HG03520 (cell line): ENCODE results near the gene ZKSCAN3.
"Not testable (repeated sequence)": the region's sequence is repeated elsewhere in the genome, so short reads cannot be mapped to it uniquely, and the experiment has no call there.

ENCODE experiments used
- ATAC-seq: cut with Tn5 transposase; IDR thresholded peaks from one replicate; pipeline ENCODE4 v1.9.1; 2021; ENCODE audit warnings: mild to moderate bottlenecking, moderate library complexity; ENCODE audit not compliant: unreplicated experiment

The ZKSCAN3 gene

GRCh38 chr6:28340310-28341095 lies 9.2 kb upstream of the ZKSCAN3 start:
- no peak for ATAC-seq

GRCh38 chr6:28343898-28344677 lies 5.7 kb upstream of the ZKSCAN3 start:
- no peak for ATAC-seq

GRCh38 chr6:28345201-28345600 lies 4.5 kb upstream of the ZKSCAN3 start:
- no peak for ATAC-seq

- ATAC-seq = no peak
Observed at GRCh38 chr6:28347119-28347518, 2.6 kb upstream of the ZKSCAN3 start.

GRCh38 chr6:28349344-28349891 lies 329 bp upstream of the ZKSCAN3 start:
- no peak for ATAC-seq

- ATAC-seq = no peak
Observed at GRCh38 chr6:28351087-28351486, 1.3 kb downstream of the ZKSCAN3 start.

- ATAC-seq = no peak
Observed at GRCh38 chr6:28351493-28351925, 1.8 kb downstream of the ZKSCAN3 start.

- no peak for ATAC-seq
Observed at GRCh38 chr6:28353356-28353755, 3.6 kb downstream of the ZKSCAN3 start.

- ATAC-seq = no peak
Observed at GRCh38 chr6:28353981-28354676, 4.4 kb downstream of the ZKSCAN3 start.

GRCh38 chr6:28354688-28355554 lies 5.2 kb downstream of the ZKSCAN3 start:
- no peak for ATAC-seq

- ATAC-seq = no peak
Observed at GRCh38 chr6:28355743-28356665, 6.3 kb downstream of the ZKSCAN3 start.

- no peak for ATAC-seq
Observed at GRCh38 chr6:28356666-28357020, 6.9 kb downstream of the ZKSCAN3 start.

- no peak for ATAC-seq
Observed at GRCh38 chr6:28357036-28357435, 7.3 kb downstream of the ZKSCAN3 start.

- ATAC-seq = not testable (repeated sequence)
Observed at GRCh38 chr6:28359562-28359961, 9.8 kb downstream of the ZKSCAN3 start.

GRCh38 chr6:28360961-28361360 lies 11.2 kb downstream of the ZKSCAN3 start:
- ATAC-seq = no peak

GRCh38 chr6:28365590-28365989 lies 15.8 kb downstream of the ZKSCAN3 start:
- ATAC-seq = not testable (repeated sequence)

- ATAC-seq = peak; percentile 72
Observed at GRCh38 chr6:28368522-28368921, 18.8 kb downstream of the ZKSCAN3 start.

GRCh38 chr6:28369463-28369862 lies 19.7 kb downstream of the ZKSCAN3 start:
- ATAC-seq = no peak

- ATAC-seq = no peak
Observed at GRCh38 chr6:28370440-28370839, 20.7 kb downstream of the ZKSCAN3 start.
